Suppressor macrophage treated with lipopolysaccharide for 1 hour (primary cell): ENCODE measurements around the gene ARHGAP32.

Experiments used
- DNase-seq, 3 donors: peaks; one replicate each; pipeline ENCODE4 v3.0.0-alpha.2; 2020 to 2022

Gene ARHGAP32

GRCh38 chr11:129192150-129192549 is at the start of gene ARHGAP32:
TSS of gene ARHGAP32 (minus strand) at chr11:129192325. CDS start at chr11:129192198, 127 bp downstream.
- DNase-seq: no peak

GRCh38 chr11:129239207-129239606 is 47.1 kb upstream of the ARHGAP32 start:
- DNase-seq: no peak

- no peak for DNase-seq
These were observed 45.9 kb upstream of the ARHGAP32 start for GRCh38 chr11:129237880-129238638.

DNA sequence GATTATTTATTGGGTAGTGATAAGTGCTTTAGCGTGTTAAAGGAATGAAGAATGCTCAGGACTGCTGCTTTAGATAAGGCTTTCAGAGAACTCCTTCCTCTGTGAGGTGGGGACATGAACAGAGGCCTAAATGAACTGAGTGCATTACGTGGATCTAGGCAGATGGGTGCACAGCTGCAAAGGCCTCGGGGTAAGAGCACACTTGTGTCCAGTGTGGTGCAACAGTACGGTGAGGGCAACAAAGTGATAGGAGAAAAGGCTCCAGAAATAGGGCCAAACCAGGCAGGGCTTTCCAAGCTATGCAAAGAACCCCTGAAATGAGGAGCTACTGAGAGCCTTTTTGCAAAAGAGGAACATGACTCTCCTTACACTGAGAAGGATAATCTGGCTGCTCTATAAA is 45.3 kb upstream of the ARHGAP32 start:
- DNase-seq: no peak

GRCh38 chr11:129236850-129237249 is 44.7 kb upstream of the ARHGAP32 start:
- DNase-seq: no peak

GRCh38 chr11:129234978-129235377 is 42.9 kb upstream of the ARHGAP32 start:
- DNase-seq: no peak

GRCh38 chr11:129230006-129230405 is 37.9 kb upstream of the ARHGAP32 start:
- peak; percentile 15 to 51 (median 37) for DNase-seq

GRCh38 chr11:129226207-129226798 is 34.2 kb upstream of the ARHGAP32 start:
- no peak for DNase-seq

DNA sequence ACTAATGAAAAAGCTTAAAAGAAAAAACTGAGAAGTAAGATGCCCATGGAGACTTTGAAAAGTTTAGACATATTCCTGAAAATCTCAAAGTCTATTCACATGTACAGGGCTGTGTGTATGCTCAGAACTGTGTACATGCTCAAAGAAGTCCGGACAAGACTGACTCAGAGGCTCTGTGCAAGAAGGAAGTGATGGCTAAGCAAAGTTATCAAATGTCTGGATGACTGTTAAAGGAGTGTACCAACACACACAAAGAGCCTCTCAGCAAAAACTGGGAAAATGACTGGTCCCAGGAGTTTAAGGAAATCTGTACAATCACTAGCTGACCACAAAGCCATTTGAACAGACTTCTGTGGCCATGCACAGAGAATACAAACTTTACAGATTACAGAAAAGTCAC is 33.1 kb upstream of the ARHGAP32 start:
- DNase-seq: peak; percentile 12 to 37 (median 20)

DNA sequence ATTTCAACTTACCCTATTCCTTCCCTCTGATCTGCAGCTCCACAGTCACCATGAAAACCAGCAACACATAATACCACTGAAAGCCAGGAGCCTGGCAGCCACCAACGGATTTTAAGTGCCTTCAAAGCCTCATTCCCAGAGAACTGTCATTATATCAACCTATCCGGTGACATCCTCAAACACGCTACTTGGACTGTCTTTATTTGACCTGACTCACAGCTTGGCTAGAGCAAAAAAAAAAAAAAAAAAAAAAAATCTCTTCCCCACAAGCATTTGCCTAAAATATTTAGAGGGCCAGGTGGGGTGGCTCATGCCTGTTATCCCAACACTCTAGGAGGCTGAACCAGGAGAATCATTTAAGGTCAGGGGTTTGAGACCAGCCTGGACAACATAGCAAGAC is 32.4 kb upstream of the ARHGAP32 start:
- no peak for DNase-seq

GRCh38 chr11:129223701-129224149 is 31.6 kb upstream of the ARHGAP32 start:
- peak in 2 of 3 donors; percentile 28 to 40 for DNase-seq

GRCh38 chr11:129223260-129223659 is 31.1 kb upstream of the ARHGAP32 start:
- DNase-seq: no peak

DNA sequence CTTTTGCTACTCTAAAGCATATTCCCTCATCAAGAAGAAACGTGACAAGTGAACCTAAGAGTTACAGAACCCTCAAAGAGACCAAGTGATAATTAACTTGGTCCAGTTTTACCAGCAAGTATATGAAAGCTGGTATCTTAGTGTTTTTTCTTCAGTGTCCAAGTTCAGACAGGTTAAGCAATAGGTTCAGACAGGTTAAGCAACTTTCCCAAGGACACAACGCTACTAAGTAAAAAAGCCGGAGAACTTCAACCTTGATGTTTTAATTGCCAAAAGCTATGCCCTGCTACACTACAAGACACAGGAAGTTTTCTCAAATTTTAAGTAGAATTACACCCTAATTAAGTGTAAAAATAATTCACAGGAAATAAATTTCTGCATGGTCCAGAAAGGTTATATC is 30.0 kb upstream of the ARHGAP32 start:
- no peak for DNase-seq

DNA sequence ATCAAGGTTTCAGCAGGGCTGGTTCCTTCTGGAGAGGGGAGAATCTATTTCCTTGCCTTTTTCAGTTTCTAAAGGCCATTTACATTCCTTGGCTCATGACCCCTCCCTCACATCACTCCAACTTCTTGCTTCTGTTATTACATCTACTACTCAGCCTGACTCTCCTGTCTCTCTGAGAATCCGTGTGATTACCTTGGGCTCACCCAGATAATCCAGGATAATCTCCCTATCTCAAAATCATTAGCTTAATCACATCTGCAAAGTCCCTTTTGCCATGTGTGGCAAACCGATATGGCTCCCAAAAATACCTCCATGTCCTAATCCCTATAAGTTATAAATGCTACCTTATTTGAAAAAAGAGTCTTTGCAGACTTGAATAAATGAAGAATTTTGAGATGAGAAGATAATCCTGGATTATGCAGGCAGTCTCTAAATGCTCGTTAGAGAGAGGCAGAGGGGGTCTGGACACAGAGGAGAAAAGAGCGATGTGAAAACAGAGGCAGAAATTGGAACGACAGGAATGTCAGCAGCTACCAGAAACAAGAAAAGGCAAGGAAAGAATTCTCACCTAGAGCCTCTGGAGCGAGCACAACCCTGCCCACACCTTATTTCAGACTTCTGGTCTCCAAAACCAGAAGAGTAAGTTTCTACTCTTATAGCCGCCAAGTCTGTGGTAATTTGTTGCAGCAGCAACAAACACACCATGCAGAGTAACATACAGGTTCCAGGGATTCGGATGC is 23.6 kb upstream of the ARHGAP32 start:
- no peak for DNase-seq

DNA sequence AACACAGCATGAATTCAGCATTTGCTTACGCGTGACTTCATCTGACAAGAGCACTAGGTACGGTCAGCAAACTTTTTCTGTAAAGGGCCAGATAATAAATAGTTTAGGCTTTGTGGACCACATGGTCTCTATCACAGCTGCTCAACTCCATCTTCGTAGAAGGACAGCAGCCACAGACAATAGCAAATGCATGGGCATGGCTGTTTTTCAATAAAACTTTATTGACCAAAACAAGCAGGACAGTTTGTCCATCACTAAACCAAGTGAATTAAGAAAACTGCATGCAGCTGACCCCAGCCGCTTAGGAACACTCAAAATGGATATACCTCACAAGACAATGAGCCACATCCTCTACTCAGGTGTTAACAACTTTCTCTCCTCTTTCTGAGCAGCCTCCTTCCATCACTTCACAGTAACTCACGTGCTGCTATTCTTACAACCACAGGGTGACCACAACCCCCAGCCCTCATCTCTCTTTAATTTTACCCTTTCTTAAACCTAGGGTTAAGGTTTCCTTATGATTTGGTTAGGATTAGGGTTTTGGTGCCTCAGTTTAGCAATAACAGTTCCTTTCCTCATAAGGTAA is 22.7 kb upstream of the ARHGAP32 start:
- no peak for DNase-seq

DNA sequence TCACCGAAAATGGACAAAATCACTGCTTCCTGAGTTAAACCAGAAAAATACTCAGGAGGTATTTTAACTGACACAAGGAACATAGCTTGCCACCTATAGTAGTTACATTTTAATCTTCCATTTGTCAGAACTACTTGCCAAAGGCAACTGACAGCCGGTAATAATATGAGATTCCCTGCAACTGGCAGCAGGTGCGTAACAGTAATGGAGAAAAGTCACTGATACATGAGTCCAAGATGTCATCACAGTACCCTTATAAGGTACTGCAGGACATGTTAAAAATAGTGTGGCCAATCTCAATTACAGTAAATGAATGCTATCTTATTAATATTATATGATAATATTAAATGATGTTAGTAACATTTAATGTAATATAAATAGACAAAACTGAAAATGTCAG is 21.1 kb upstream of the ARHGAP32 start:
- no peak for DNase-seq

- DNase-seq: no peak
These were observed 19.3 kb upstream of the ARHGAP32 start for GRCh38 chr11:129211397-129211796.

- DNase-seq: peak in 1 of 3 donors; percentile 3
These were observed 18.7 kb upstream of the ARHGAP32 start for GRCh38 chr11:129210831-129211181.

GRCh38 chr11:129209891-129210830 is 18.0 kb upstream of the ARHGAP32 start:
- no peak for DNase-seq

DNA sequence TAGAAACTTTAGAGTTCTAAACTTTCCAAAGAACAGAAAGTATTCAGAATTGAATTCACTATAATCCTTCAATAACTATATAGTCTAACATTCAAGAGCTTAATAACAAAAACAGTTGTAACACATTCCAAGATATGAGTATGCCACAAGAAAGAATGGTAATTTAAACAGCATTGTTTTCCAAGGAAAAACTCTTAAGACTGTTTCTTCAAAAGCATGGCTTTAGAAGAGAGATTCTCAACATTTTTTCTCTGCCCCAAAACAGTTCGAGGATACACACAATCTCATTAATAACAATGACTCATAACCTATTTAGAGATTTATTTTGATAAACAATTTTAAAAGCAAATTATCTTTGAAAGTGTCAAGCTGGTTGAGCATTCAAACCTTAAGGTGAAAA is 16.7 kb upstream of the ARHGAP32 start:
- DNase-seq: no peak

DNA sequence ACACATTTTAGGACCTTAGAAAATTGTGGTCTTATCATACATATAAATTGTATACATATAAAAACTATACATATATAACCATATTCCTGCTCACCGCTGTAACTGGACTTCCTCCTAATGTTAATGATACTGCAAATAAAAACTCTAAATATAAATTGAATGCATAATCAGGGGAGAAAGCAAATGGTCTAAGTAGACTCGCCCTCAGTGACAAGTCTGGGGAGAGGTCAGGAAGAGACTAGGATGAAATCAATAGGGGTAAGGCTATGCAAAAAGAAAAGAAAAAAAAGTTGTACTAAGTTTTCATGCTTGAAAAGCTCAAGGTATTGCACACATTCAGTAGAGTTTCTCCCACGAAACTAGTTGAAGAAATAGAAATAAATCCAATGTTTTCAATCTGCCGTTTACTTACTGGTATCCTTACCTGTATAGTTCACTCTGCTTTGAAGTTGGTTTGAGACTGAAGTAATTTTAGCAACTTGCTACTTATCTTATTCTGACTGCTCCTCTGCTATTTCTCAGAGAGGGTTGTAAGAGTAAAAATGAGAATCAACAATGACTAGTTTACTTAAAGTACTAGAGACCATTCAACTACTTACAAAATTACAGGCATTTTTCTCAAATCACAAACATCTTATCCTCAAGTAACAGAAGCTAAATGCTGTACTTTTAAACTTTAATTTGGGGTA is 12.2 kb upstream of the ARHGAP32 start:
- no peak for DNase-seq

DNA sequence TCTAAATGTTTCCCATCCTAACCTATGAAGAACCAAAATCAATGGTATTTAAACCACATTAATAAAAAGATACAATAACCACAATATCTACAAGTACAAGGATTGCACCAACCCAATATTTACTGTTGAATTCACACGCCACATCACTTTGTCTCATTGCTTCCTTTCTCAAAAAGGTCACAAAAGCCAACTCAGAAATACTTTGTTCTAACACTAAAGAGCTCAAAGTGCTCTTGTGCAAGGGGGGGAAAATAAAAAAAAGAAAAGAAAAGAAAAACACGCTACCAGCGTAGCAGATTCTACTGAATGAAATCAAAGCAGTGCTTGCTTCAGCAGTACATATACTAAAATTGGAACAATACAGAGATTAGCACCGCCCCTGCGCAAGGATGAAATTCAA is 10.5 kb upstream of the ARHGAP32 start:
- no peak for DNase-seq
